Lower lobe of right lung (tissue), 2 donors: ENCODE data around the gene LAG3. TPM values are rescaled to one million over a fixed set of nuclear protein-coding genes. Genes with fewer than 3 reads are reported as not detected.
A peak's percentile ranks its signal among the peaks of the same experiment; 100 is the strongest.

Source experiments
- ATAC-seq, 2 donors: fragments of 200-7000 bp; cut with Tn5 transposase; one replicate each; pipeline ENCODE4 v1.9.1; 2020 to 2022; ENCODE audit warnings: mild to moderate bottlenecking in 2 of 2, moderate library complexity in 2 of 2
- DNase-seq: peaks from one replicate; pipeline ENCODE4 v3.0.0-alpha.2; 2020
- H3K27ac ChIP-seq: fragments of 200-600 bp; one replicate; pipeline ENCODE4 v1.8.0; 2022
- H3K27me3 ChIP-seq: fragments of 200-600 bp; one replicate; pipeline ENCODE4 v1.8.0; 2022; ENCODE audit warnings: low read depth
- H3K36me3 ChIP-seq: fragments of 200-600 bp; one replicate; pipeline ENCODE4 v1.8.0; 2022; ENCODE audit warnings: mild to moderate bottlenecking
- H3K4me1 ChIP-seq: fragments of 200-600 bp; one replicate; pipeline ENCODE4 v1.8.0; 2022
- H3K4me3 ChIP-seq: fragments of 200-600 bp; one replicate; pipeline ENCODE4 v1.8.0; 2022; ENCODE audit warnings: mild to moderate bottlenecking
- H3K9me3 ChIP-seq: fragments of 200-600 bp; one replicate; pipeline ENCODE4 v1.8.0; 2022
- CTCF ChIP-seq: fragments of 200-600 bp; IDR thresholded peaks from one replicate; pipeline ENCODE4 v1.8.0; 2022; ENCODE audit warnings: antibody characterized with exemption, mild to moderate bottlenecking
- intact Hi-C: fragments of 100-400 bp; cut with DNase I; formaldehyde crosslinking; loops from one replicate; pipeline ENCODE4 v1.11.0; 2022
- total RNA-seq: library from RNA; stranded (reverse); fragmentation: NEBNext Ultra II Directional; extraction: Animal tissue kit (Norgen Biotek cat#: 25700); gene quantifications from one replicate; pipeline ENCODE4 v1.2.1, GENCODE V29; 2021
- donor health status: DM: no; HTN: yes; CAD: no; lungs with severe emphysema.

The LAG3 gene
- total RNA-seq, 1 donor from 2014 or later = 2.1 TPM

DNA sequence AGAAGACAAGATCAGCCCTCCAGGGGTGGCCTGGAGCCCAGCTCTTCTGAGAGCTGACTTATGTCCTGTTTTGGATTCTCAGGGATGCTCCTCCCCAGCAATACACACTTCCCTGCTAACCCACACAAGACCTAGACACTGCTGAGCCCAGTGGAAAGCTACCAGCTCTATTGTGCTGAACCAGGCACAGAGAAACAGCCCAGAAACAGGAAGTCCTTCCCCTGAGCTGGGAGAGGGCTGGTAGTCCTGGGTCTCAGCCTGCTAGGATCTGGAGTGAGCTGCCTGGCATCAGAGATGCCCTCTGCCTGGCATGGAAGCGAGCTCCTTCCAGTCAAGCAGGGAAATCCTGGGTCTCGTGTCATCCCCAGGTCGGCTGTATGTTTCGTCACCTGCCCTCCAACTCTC is 1.2 kb upstream of the LAG3 start:
- ATAC-seq (no peak), DNase-seq (no peak)
- no peak for TF ChIP-seq CTCF
- Histone ChIP-seq H3K4me3 (no peak overlapping the region), H3K36me3 (peaks cover 21% of the 10 kb centered on the region), H3K27ac (peak overlapping the region; percentile 9), H3K4me1 (peaks cover 41% of the 10 kb centered on the region), H3K27me3 (no peaks in the 10 kb centered on the region), H3K9me3 (no peaks in the 10 kb centered on the region)
- intact Hi-C loops = no loop called here

GRCh38 chr12:6771509-6772330 is 600 bp upstream of the LAG3 start:
- Histone ChIP-seq H3K4me1 (peaks cover 41% of the 10 kb centered on the region), H3K9me3 (no peaks in the 10 kb centered on the region), H3K4me3 (no peak overlapping the region), H3K27me3 (no peaks in the 10 kb centered on the region), H3K27ac (peak overlapping the region; percentile 9), H3K36me3 (peaks cover 21% of the 10 kb centered on the region)
- DNase-seq (no peak), ATAC-seq (no peak)
- no peak for TF ChIP-seq CTCF
- intact Hi-C loops = no loop called here

DNA sequence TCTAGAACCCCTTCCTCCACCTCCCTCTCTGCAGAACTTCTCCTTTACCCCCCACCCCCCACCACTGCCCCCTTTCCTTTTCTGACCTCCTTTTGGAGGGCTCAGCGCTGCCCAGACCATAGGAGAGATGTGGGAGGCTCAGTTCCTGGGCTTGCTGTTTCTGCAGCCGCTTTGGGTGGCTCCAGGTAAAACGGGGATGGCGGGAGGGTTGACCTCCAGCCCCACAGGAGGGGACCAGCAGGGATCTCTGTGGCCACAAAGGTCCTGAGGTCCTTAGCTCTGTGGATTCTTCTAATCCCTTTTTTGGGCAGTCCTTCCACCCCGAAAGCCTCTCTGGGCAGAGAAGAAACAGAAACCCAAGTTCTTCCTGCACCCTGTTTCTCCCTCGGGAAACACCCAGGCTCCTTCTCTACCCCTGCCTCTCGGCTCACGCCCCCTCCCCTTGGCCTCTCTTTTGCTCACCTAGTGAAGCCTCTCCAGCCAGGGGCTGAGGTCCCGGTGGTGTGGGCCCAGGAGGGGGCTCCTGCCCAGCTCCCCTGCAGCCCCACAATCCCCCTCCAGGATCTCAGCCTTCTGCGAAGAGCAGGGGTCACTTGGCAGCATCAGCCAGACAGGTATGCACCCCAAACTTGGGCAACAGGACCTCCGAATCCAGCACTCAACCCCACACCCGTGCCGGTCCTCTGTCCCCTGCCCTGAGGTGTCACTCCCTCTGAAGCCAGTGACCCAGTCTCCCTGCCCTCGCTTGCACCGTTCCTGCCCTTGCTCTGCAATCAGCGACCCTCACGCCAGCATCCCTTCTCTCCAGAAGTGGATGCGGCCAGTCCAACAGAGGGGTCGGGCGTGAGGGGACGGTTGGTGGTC is 638 bp downstream of the LAG3 start:
- ATAC-seq (no peak), DNase-seq (no peak)
- TF ChIP-seq CTCF = no peak
- intact Hi-C loops = no loop called here
- H3K9me3 ChIP-seq = no peaks in the 10 kb centered on the region
- H3K27me3 ChIP-seq = no peaks in the 10 kb centered on the region
- peak overlapping the region; percentile 18 for H3K27ac ChIP-seq
- H3K4me3 ChIP-seq = peak overlapping the region; percentile 30
- H3K4me1 ChIP-seq = peaks cover 40% of the 10 kb centered on the region
- peaks cover 21% of the 10 kb centered on the region for H3K36me3 ChIP-seq

DNA sequence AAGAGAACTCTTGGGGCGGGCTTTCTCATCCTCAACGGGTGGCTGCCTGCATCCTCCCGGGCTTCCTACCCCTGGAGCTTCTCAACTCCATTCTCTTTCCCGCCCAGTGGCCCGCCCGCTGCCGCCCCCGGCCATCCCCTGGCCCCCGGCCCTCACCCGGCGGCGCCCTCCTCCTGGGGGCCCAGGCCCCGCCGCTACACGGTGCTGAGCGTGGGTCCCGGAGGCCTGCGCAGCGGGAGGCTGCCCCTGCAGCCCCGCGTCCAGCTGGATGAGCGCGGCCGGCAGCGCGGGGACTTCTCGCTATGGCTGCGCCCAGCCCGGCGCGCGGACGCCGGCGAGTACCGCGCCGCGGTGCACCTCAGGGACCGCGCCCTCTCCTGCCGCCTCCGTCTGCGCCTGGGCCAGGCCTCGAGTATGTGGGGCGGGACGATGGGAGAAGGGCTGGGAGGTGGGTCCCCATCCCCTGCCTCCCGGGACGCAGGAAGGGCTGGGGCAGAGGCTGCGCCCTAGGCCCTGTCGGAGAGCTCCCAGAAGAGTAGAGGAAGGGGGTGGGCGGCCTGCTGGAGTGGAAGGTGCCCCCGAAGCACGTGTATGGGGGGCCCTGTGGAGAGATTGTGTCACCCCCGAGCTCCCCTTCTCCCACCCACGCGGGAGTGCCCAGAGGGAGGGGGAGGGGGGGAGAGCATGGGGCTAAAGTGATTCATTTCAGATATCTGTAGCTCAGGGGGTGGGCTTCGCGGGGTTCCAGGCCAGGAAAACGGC is 1.5 kb downstream of the LAG3 start:
- Histone ChIP-seq H3K9me3 (no peaks in the 10 kb centered on the region), H3K36me3 (peaks cover 21% of the 10 kb centered on the region), H3K27ac (peak overlapping the region; percentile 18), H3K4me1 (peaks cover 40% of the 10 kb centered on the region), H3K27me3 (no peaks in the 10 kb centered on the region), H3K4me3 (peak overlapping the region; percentile 30)
- DNase-seq = no peak
- intact Hi-C loops = no loop called here
- no peak for TF ChIP-seq CTCF
- ATAC-seq = peak in 1 of 2 donors; percentile 3

DNA sequence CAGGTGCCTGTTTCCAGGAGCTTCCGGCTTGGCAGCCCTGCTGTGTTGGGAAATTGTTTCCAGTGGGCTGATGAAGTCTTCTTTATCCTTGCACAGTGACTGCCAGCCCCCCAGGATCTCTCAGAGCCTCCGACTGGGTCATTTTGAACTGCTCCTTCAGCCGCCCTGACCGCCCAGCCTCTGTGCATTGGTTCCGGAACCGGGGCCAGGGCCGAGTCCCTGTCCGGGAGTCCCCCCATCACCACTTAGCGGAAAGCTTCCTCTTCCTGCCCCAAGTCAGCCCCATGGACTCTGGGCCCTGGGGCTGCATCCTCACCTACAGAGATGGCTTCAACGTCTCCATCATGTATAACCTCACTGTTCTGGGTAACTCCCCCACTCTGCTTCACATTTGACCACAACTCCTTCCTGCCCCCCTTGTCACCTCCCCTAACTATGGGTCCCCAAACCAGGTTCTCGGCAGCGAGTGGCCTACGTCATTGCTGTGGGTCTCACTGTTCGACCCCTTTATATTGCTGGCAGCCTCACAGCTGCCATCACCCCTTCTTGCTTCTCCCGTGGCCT is 2.3 kb downstream of the LAG3 start:
- H3K4me3 ChIP-seq = peak overlapping the region; percentile 30
- H3K27ac ChIP-seq = no peak overlapping the region
- intact Hi-C loops = no loop called here
- peaks cover 18% of the 10 kb centered on the region for H3K36me3 ChIP-seq
- no peaks in the 10 kb centered on the region for H3K9me3 ChIP-seq
- DNase-seq = no peak
- peaks cover 40% of the 10 kb centered on the region for H3K4me1 ChIP-seq
- ATAC-seq = no peak
- H3K27me3 ChIP-seq = no peaks in the 10 kb centered on the region
- TF ChIP-seq CTCF = no peak
